ENCODE results near the gene ACSF3.

ACSF3 gene

GRCh38 chr16:89119166-89119621 is 25.5 kb downstream of the ACSF3 start:
- no peak for DNase-seq (ENCODE audit: low read depth, low spot score)
- Histone ChIP-seq H3K4me3 (no peak overlapping the region), H3K27ac (no peak overlapping the region), H3K9ac (ENCODE audit: insufficient read length) (no peak overlapping the region), H3K9me3 (ENCODE audit: low read depth, low read length) (no peaks in the 10 kb centered on the region), H3K36me3 (ENCODE audit: insufficient read depth, low read length) (no peaks in the 10 kb centered on the region)
- TF ChIP-seq POLR2AphosphoS5 (IDR thresholded peaks at IDR 0.05; ENCODE audit: borderline replicate concordance, low read depth, low read length) (no peak), FOXP2 (optimal IDR thresholded peaks at IDR 0.05; ENCODE audit: control extremely low read depth, extremely low read length, insufficient read depth) (no peak), EZH2 (IDR thresholded peaks at IDR 0.05) (no peak)

- no peak for TF ChIP-seq FOXP2 (optimal IDR thresholded peaks at IDR 0.05; ENCODE audit: control extremely low read depth, extremely low read length, insufficient read depth)
- TF ChIP-seq POLR2AphosphoS5 (IDR thresholded peaks at IDR 0.05; ENCODE audit: borderline replicate concordance, low read depth, low read length) = no peak
- TF ChIP-seq EZH2 (IDR thresholded peaks at IDR 0.05) = no peak
- Histone ChIP-seq H3K36me3 (ENCODE audit: insufficient read depth, low read length) (no peaks in the 10 kb centered on the region), H3K9ac (ENCODE audit: insufficient read length) (no peak overlapping the region), H3K4me3 (no peak overlapping the region), H3K27ac (no peak overlapping the region), H3K9me3 (ENCODE audit: low read depth, low read length) (no peaks in the 10 kb centered on the region)
- no peak for DNase-seq (ENCODE audit: low read depth, low spot score)
Measured at GRCh38 chr16:89119661-89120141, 26.0 kb downstream of the ACSF3 start.

GRCh38 chr16:89120281-89120680 is 26.6 kb downstream of the ACSF3 start:
- no peaks in the 10 kb centered on the region for H3K36me3 ChIP-seq (ENCODE audit: insufficient read depth, low read length)
- no peak overlapping the region for H3K4me3 ChIP-seq
- TF ChIP-seq FOXP2 (optimal IDR thresholded peaks at IDR 0.05; ENCODE audit: control extremely low read depth, extremely low read length, insufficient read depth) = no peak
- TF ChIP-seq EZH2 (IDR thresholded peaks at IDR 0.05) = no peak
- TF ChIP-seq POLR2AphosphoS5 (IDR thresholded peaks at IDR 0.05; ENCODE audit: borderline replicate concordance, low read depth, low read length) = no peak
- no peak overlapping the region for H3K27ac ChIP-seq
- no peak for DNase-seq (ENCODE audit: low read depth, low spot score)
- no peaks in the 10 kb centered on the region for H3K9me3 ChIP-seq (ENCODE audit: low read depth, low read length)
- H3K9ac ChIP-seq (ENCODE audit: insufficient read length) = no peak overlapping the region

GRCh38 chr16:89120921-89121351 is 27.3 kb downstream of the ACSF3 start:
- H3K27ac ChIP-seq = no peak overlapping the region
- H3K9ac ChIP-seq (ENCODE audit: insufficient read length) = no peak overlapping the region
- no peaks in the 10 kb centered on the region for H3K9me3 ChIP-seq (ENCODE audit: low read depth, low read length)
- H3K4me3 ChIP-seq = no peak overlapping the region
- H3K36me3 ChIP-seq (ENCODE audit: insufficient read depth, low read length) = no peaks in the 10 kb centered on the region
- DNase-seq (ENCODE audit: low read depth, low spot score) = no peak
- TF ChIP-seq EZH2 (IDR thresholded peaks at IDR 0.05) (no peak), POLR2AphosphoS5 (IDR thresholded peaks at IDR 0.05; ENCODE audit: borderline replicate concordance, low read depth, low read length) (no peak), FOXP2 (optimal IDR thresholded peaks at IDR 0.05; ENCODE audit: control extremely low read depth, extremely low read length, insufficient read depth) (no peak)

- no peak overlapping the region for H3K4me3 ChIP-seq
- no peak overlapping the region for H3K27ac ChIP-seq
- H3K9ac ChIP-seq (ENCODE audit: insufficient read length) = no peak overlapping the region
- TF ChIP-seq POLR2AphosphoS5 (IDR thresholded peaks at IDR 0.05; ENCODE audit: borderline replicate concordance, low read depth, low read length) (no peak), FOXP2 (optimal IDR thresholded peaks at IDR 0.05; ENCODE audit: control extremely low read depth, extremely low read length, insufficient read depth) (no peak), EZH2 (IDR thresholded peaks at IDR 0.05) (no peak)
- no peaks in the 10 kb centered on the region for H3K9me3 ChIP-seq (ENCODE audit: low read depth, low read length)
- DNase-seq (ENCODE audit: low read depth, low spot score) = no peak
- no peaks in the 10 kb centered on the region for H3K36me3 ChIP-seq (ENCODE audit: insufficient read depth, low read length)
Measured at GRCh38 chr16:89121691-89122321, 28.2 kb downstream of the ACSF3 start.

- no peak overlapping the region for H3K4me3 ChIP-seq
- no peak overlapping the region for H3K9ac ChIP-seq (ENCODE audit: insufficient read length)
- H3K27ac ChIP-seq = no peak overlapping the region
- no peaks in the 10 kb centered on the region for H3K36me3 ChIP-seq (ENCODE audit: insufficient read depth, low read length)
- no peak for DNase-seq (ENCODE audit: low read depth, low spot score)
- H3K9me3 ChIP-seq (ENCODE audit: low read depth, low read length) = no peaks in the 10 kb centered on the region
- TF ChIP-seq FOXP2 (optimal IDR thresholded peaks at IDR 0.05; ENCODE audit: control extremely low read depth, extremely low read length, insufficient read depth) (no peak), EZH2 (IDR thresholded peaks at IDR 0.05) (no peak), POLR2AphosphoS5 (IDR thresholded peaks at IDR 0.05; ENCODE audit: borderline replicate concordance, low read depth, low read length) (no peak)
Measured at GRCh38 chr16:89122322-89122851, 28.7 kb downstream of the ACSF3 start.

- TF ChIP-seq POLR2AphosphoS5 (IDR thresholded peaks at IDR 0.05; ENCODE audit: borderline replicate concordance, low read depth, low read length) (no peak), EZH2 (IDR thresholded peaks at IDR 0.05) (no peak), FOXP2 (optimal IDR thresholded peaks at IDR 0.05; ENCODE audit: control extremely low read depth, extremely low read length, insufficient read depth) (no peak)
- DNase-seq (ENCODE audit: low read depth, low spot score) = no peak
- no peaks in the 10 kb centered on the region for H3K36me3 ChIP-seq (ENCODE audit: insufficient read depth, low read length)
- H3K9ac ChIP-seq (ENCODE audit: insufficient read length) = no peak overlapping the region
- H3K27ac ChIP-seq = no peak overlapping the region
- H3K4me3 ChIP-seq = no peak overlapping the region
- no peaks in the 10 kb centered on the region for H3K9me3 ChIP-seq (ENCODE audit: low read depth, low read length)
Measured at GRCh38 chr16:89123001-89123830, 29.6 kb downstream of the ACSF3 start.

- Histone ChIP-seq H3K9ac (ENCODE audit: insufficient read length) (no peak overlapping the region), H3K4me3 (no peak overlapping the region), H3K36me3 (ENCODE audit: insufficient read depth, low read length) (no peaks in the 10 kb centered on the region), H3K27ac (no peak overlapping the region), H3K9me3 (ENCODE audit: low read depth, low read length) (no peaks in the 10 kb centered on the region)
- DNase-seq (ENCODE audit: low read depth, low spot score) = no peak
- TF ChIP-seq FOXP2 (optimal IDR thresholded peaks at IDR 0.05; ENCODE audit: control extremely low read depth, extremely low read length, insufficient read depth) (no peak), POLR2AphosphoS5 (IDR thresholded peaks at IDR 0.05; ENCODE audit: borderline replicate concordance, low read depth, low read length) (no peak), EZH2 (IDR thresholded peaks at IDR 0.05) (no peak)
Measured at GRCh38 chr16:89123831-89124100, 30.1 kb downstream of the ACSF3 start.

All from SK-N-MC (cell line).